Measurements from ENCODE around the gene GSTM2.

GRCh38 chr1:109623601-109624161 lies 44.2 kb upstream of the GSTM2 start:
- TF ChIP-seq, protein P1, sequence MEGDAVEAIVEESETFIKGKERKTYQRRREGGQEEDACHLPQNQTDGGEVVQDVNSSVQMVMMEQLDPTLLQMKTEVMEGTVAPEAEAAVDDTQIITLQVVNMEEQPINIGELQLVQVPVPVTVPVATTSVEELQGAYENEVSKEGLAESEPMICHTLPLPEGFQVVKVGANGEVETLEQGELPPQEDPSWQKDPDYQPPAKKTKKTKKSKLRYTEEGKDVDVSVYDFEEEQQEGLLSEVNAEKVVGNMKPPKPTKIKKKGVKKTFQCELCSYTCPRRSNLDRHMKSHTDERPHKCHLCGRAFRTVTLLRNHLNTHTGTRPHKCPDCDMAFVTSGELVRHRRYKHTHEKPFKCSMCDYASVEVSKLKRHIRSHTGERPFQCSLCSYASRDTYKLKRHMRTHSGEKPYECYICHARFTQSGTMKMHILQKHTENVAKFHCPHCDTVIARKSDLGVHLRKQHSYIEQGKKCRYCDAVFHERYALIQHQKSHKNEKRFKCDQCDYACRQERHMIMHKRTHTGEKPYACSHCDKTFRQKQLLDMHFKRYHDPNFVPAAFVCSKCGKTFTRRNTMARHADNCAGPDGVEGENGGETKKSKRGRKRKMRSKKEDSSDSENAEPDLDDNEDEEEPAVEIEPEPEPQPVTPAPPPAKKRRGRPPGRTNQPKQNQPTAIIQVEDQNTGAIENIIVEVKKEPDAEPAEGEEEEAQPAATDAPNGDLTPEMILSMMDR (IDR thresholded peaks at IDR 0.05), result no peak
- no peak for TF ChIP-seq POLR2A (IDR thresholded peaks at IDR 0.05)
